Measurements from ENCODE around the gene ALPL.
"Not testable (repeated sequence)": the region's sequence is repeated elsewhere in the genome, so short reads cannot be mapped to it uniquely, and the experiment has no call there.

Gene ALPL

GRCh38 chr1:21509351-21510112 is at the start of gene ALPL:
Gene ALPL, plus strand, starts transcription at chr1:21509423. Its CDS starts 44,659 bp downstream, at chr1:21554082.
- DNase-seq, result no peak

DNA sequence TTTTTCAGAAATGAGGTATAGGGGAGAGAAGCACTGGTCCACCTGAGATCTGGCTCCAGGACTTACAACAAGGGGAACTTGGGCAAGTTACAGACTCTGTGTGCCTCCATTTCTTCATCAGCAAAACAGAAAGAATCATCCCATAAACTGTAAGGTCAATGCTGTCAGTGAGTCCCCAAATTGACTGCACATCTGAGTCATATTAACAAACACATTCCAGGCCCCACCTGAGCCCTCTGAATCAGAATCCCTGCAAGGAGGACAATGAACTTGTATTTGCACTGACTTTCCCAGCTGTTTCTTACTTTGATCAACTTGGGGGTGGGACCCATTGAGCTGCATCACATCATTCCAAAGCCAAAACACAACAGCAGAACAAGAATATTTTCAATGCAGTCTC is 44.1 kb upstream of the ALPL start:
- not testable (repeated sequence) for DNase-seq

DNA sequence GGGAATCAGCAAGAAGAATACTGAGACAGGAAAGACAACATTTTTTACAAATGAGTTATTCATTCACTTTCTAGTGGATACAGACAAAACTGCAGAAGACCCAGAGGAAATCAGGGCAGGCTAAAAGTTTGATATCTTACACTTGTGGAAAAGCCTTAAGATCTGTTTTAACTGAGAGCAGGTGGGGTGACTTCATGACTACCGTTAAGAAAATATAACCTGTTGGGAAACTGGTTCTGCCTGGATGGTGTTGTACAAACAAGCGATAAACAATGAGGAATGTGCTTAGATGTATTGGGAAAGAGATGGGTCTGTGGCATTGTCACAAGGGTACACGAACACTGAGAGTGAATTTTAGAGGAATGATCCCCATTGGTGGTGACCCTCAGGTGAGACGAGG is 41.3 kb upstream of the ALPL start:
- DNase-seq, result not testable (repeated sequence)

DNA sequence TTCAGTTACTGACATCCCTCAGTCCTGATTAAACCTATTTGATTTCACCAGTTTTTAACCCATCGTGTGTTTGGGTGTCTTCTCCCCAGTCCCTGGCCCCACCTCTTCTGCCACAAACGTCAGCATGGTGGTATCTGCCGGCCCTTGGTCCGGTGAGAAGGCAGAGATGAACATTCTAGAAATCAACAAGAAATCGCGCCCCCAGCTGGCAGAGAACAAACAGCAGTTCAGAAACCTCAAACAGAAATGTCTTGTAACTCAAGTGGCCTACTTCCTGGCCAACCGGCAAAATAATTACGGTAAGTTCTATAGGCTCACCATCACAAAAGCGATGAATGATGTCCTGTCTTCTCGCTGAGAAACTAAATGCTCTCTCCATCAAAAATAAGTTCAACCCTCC is 40.6 kb upstream of the ALPL start:
- DNase-seq, result peak; percentile 28

DNA sequence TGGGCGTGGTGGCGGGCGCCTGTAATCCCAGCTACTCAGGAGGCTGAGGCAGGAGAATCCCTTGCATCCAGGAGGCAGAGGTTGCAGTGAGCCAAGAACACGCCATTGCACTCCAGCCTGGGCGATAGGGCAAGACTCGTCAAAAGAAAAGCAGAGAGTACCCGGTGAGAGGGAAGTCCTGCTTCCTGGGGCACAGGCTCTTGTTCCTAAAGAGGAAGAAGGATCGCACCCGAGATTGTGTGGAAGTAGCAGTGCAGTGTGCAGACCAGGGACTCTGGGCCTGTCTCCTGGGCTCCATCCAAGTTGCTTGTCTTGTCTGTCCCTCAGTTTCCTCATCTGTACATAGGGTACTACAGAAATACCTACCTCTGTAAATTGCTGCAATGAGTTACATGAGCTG is 39.6 kb upstream of the ALPL start:
- DNase-seq, result no peak

GRCh38 chr1:21472861-21473260 is 36.4 kb upstream of the ALPL start:
- DNase-seq, result no peak

GRCh38 chr1:21478356-21478755 is 30.9 kb upstream of the ALPL start:
- no peak for DNase-seq

DNA sequence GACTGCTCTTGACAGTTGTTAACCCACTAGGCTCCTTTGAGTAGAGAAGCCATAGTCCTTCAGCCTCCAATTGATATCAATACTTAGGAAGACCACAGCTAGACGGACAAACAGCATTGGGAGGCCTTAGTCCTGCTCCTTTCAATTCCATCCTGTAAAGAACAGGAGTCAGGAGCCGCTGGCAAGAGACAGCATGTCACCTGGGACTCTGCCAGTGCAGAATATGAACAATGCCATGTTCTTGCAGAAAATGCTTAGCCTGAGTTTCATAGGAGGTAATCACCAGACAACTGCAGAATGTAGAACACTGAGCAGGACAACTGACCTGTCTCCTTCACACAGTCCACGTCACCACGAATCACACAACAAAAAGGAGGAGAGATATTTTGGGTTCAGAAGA is 25.3 kb upstream of the ALPL start:
- DNase-seq, result not testable (repeated sequence)

DNA sequence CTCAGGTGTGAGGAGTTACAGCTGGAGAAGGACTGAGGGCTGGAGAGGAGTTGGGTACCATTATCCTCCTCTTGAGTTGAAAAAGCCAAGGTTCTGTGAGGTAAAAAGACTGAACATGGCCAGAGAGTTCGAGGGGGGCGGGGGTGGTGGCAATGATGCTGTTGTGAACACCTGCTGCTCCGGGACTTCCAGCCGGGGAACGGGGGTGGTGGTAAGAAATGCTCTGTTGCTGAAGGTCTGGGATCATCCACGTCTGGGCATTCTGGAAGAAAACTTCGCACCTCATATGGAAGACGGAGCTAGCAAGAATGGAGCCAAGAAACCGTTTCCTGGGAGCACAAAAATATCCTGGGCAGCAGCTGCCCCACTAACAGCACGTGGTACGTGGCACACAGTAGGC is 20.1 kb upstream of the ALPL start:
- no peak for DNase-seq

DNA sequence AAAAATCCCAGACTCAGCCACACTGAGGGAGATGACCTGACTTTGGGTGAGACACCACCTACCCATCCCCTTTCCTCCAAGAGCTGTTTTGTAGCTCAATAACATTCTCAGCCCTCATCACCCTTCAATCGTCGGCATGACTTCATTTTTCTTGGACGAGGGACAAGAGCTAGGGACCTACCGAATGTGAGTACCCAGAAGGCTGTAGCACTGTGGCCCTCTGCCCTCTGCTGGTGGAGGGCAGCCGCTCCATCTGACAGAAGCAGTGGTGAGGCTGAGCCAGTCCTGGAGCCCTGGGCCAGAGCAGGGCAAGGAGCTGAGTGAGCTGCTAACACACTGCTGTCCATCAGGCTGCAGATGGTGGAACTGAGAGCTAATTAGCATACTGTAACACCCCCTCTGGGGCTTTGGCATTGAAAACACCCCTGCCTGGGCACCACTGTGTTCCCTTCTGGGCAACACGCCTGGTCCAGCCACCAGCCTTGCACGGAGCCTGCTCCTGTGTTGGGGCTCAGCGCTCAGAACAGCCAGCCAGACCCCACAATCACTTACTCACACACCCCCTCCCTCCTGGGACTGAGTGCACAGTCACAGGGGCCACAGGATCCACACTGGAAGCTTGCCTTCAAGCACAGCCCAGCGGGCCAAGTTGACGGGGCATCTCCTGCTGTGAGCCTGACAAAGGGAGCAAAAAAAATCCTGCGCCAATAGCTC is 18.3 kb upstream of the ALPL start:
- DNase-seq, result peak; percentile 44

- no peak for DNase-seq
Observed at GRCh38 chr1:21491488-21492355, 17.5 kb upstream of the ALPL start.

- no peak for DNase-seq
Observed at GRCh38 chr1:21492356-21492625, 16.9 kb upstream of the ALPL start.

DNA sequence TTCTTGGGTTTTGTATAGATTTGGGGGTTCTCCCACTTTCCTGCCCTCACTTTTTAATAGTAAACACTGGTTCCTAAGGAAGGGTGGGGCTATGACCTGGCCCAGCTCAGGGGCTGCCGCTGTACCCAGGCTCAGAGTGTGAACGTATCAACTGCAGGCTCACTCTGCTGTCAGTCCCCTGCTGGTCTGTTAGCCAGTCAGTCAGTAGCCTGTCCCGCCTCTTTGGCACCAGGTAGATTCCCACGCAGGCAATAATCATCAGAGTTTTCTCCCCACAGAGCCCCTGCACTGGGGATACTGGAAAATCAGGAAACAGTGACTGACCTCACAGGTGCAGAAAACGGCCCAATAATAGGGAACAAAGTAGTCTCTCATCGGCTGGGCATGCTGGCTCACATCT is 15.0 kb upstream of the ALPL start:
- DNase-seq, result no peak

DNA sequence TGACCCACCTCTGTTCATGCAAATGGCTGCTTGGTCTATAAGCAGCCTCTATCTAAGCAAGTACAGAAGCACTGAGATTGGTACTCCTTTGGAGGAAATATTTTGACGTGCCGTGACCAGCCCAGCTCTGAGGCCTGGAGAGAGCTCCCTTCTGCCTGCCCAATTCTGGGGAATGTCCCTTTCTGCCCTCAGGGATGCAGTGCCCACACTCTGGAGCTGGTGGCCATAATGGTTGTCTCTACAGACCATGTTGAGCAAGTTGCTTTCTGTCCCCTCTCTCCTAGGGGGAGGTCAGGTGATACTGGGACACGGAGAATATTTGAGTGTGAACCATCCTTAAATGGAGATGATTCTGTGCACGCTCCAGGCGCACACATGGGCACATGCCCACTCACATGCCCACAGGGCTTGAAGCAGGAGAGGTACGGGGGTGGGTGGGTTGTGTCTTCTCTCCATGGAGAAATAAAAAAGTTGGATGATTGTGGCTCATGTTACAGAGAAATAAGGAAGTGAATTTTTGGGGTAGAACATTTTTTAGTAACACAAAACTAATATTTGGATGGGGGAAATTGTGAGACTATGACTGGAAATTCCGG is 13.9 kb upstream of the ALPL start:
- DNase-seq, result no peak

- no peak for DNase-seq
Observed at GRCh38 chr1:21496063-21496462, 13.2 kb upstream of the ALPL start.

DNA sequence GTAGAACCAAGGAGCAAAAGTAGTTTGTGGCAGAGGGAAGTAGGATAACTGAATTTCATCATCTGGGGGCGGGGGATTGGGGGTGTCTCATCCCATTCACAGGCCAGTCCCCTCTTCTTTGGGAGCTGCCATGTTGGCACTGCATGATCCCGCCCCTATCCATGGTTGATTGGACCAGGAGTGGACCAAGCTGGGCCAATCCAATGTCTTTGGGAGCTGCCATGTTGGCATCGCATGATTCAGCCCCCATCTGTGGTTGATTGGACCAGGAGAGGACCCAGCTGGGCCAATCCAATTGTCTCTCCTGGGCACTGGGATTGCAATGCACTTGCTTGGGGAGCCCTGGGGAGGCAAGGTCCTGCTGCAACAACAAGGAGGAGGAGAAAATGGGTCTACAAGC is 12.3 kb upstream of the ALPL start:
- no peak for DNase-seq

DNA sequence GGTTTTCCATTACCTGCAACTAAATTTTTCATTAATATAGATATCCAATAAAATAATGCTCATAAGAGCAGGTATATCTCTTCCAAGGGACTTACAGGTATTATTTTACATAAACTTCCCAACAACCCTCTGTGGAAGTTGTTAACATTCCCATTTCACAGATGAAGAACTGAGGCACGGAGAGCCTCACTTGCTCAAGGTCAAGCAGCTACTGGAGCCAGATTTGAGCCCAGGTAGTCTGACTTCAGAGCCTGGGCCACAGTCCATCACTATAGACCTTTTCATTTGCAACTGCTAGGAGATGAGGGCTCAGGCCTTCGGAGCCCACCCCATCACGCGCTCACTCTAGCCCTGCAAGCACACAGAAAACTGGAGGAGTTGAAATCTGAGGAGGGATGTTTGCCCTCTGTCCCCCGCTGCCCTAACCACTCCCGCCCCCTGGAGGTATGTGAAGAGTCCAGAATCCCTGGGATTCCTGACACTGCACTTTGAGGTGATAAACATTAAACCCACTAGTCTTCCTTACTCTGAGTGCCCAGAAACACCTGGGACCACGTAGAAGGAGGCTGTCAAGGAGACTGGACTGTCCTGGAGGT is 11.7 kb upstream of the ALPL start:
- DNase-seq, result no peak

DNA sequence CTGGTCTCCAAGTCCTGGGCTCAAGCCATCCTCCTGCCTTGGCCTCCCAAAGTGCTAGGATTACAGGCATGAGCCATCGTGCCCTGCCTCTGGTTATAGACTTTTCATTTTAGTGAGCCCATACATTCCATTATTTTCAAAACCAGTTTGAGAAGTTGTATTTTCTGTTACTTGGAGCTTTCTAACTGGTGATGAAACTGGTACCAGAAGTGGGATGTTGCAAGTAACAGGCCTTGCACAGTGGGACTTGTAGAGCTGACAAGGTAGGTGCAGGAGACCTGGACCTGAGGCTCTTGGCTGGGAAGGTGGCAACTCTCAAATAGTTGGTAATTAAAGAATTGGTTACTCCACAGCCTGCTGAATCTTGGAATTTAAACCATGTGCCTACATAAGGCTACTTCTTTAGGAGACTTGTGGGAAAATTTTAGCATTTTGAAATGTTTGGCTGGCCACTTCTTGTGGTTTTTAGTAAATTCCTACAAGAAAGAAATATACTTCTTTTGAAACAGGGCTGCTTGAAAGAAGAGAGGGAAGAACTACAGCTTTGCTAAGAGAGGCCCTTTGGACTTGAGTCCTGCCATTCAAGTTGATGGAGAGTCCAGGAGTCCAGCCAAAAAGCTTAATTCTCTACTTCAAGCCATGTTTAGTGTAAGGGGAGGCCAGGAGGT is 9.8 kb upstream of the ALPL start:
- no peak for DNase-seq

DNA sequence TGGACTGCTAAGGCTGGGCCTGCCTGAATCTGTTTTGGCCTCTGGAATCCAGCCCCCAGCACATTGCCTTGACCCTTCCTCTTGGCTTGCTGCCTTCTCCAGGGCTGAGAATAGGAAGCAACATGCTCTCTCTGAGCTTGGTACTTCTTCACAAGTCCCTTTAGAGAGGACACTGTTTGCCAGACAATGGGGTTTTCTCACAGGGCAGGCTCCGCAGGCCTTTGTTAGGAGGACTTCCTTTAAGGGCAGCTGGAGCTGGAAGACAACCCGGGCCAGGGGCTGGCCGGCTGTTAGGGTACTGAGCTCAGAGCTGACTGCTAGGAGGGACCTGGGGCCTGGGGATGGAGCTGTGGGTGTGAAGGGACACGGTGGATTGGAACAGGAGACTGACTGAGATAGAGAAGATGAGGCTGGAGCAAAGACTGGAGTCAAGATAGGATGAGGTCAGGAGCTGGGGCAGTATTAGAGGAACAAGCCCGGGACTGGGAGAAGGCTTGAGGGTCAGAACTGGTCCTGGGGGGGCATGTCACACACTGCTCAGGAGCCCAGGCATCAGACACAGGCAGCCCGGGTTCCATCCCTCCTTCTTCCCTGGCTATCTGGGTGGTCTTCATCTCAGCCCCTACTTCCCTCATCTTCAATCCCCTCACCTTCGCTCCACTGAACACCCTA is 5.4 kb upstream of the ALPL start:
- no peak for DNase-seq

DNA sequence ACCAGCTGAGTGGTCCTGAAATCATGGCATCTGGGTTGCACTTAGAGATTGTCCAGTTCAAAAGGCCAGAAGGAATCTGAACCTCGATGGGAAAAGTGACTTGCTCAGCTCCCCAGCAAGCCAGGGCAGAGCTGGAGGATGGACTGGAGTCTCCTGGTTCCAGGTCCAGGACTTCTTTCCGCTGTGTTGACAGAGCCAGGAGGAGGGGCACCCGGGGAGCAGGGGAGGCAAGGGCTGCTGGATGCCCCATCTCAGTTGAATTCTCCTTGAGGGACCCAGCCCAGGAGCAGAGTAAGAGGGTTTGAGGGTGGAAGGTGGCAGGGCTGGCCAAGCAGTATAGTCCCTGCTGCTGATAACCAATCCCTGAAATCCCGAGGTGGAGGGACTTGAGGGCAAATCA is 2.4 kb upstream of the ALPL start:
- DNase-seq, result no peak

DNA sequence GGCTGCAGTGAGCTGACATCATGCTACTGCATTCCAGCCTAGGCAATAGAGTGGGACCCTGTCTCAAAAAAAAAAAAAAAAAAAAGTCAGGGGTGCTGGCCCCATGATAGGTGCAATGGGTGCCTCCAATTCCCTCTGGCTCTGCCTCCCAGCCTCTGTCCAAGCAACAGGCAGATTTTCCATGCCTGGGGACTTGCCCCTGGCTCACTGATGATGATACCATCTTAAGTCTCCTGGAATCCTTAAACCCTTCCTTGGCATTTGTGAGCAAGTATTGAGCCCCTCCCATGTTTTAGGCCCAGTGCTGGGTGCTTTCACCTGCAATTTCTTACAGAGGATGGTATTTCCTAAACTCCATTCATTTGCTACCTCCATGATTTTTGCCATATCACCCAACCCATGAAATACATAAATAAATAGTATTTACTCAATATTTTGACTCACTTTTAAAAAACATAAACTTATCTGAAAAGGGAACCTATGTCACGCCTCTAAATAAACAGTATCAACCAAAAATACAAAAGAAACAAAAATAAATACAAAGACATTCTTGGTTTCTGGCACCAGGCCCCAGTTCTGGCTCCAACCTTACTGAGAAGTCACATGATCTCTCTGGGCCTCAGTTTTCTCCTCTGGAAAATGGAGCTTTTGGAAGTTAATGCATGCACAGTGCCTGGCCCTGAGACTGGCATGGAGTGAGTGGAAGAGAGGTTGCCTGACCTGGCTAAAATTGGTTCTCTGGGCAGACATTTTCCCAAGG is 1.5 kb upstream of the ALPL start:
- DNase-seq, result no peak

All from activated CD4-positive, alpha-beta T cell treated with anti-CD3 and anti-CD28 coated beads, Interleukin-2, amount 50 U/mL, for 16 hours (primary cell).